ENCODE data around the gene TPH1.

GRCh38 chr11:18027475-18027874 lies 18.6 kb downstream of the TPH1 start:
- no peak for TF ChIP-seq GATA2 (IDR thresholded peaks at IDR 0.05; ENCODE audit: low read depth, low read length)
- TF ChIP-seq GATA3 (IDR thresholded peaks at IDR 0.05; ENCODE audit: low read depth, low read length) = no peak

Data from SH-SY5Y (cell line).